ENCODE results near the gene QSOX2.

QSOX2 gene

GRCh38 chr9:136171009-136171800 is 74.4 kb downstream of the QSOX2 start:
- DNase-seq: no peak

- peak; percentile 44 for DNase-seq
These were observed 75.4 kb downstream of the QSOX2 start for GRCh38 chr9:136170006-136170901.

- DNase-seq: no peak
These were observed 76.1 kb downstream of the QSOX2 start for GRCh38 chr9:136169495-136169894.

- DNase-seq: no peak
These were observed 82.3 kb downstream of the QSOX2 start for GRCh38 chr9:136163248-136163850.

- no peak for DNase-seq
These were observed 84.5 kb downstream of the QSOX2 start for GRCh38 chr9:136160995-136161610.

- no peak for DNase-seq
These were observed 85.2 kb downstream of the QSOX2 start for GRCh38 chr9:136160381-136160841.

- DNase-seq: no peak
These were observed 85.8 kb downstream of the QSOX2 start for GRCh38 chr9:136159851-136160250.

GRCh38 chr9:136157477-136158265 is 87.9 kb downstream of the QSOX2 start:
- DNase-seq: no peak
